DOHH2 (cell line): Measurements from ENCODE around the gene ENOPH1.

Source experiments
- H3F3A ChIP-seq: fragments of 200-600 bp; sonication (generic), shearing (Covaris generic); 2 replicates; pipeline ENCODE4 v1.6.0; 2016; ENCODE audit warnings: antibody characterized with exemption, mild to moderate bottlenecking; ENCODE audit not compliant: control insufficient read depth, insufficient read depth
- H3K27ac ChIP-seq: fragments of 200-600 bp; sonication (generic); 2 replicates; pipeline ENCODE4 v1.5.1; 2014; ENCODE audit warnings: low read depth, mild to moderate bottlenecking, low read length, moderate library complexity
- H3K27me3 ChIP-seq: fragments of 200-600 bp; sonication (generic); 2 replicates; pipeline ENCODE4 v1.6.1; 2014; ENCODE audit warnings: mild to moderate bottlenecking, low read length, mixed read lengths; ENCODE audit not compliant: control insufficient read depth
- H3K36me3 ChIP-seq: fragments of 200-600 bp; sonication (generic); 2 replicates; pipeline ENCODE4 v1.6.1; 2014; ENCODE audit warnings: mild to moderate bottlenecking, low read length, moderate library complexity, mixed read lengths; ENCODE audit not compliant: control insufficient read depth
- H3K4me1 ChIP-seq: fragments of 200-600 bp; sonication (generic); 2 replicates; pipeline ENCODE4 v1.6.1; 2014; ENCODE audit warnings: mild to moderate bottlenecking, low read length, mixed read lengths; ENCODE audit not compliant: control insufficient read depth
- H3K4me2 ChIP-seq: fragments of 200-600 bp; sonication (generic); 2 replicates; pipeline ENCODE4 v1.6.0; 2014; ENCODE audit warnings: mild to moderate bottlenecking, low read length, moderate library complexity
- H3K4me3 ChIP-seq: fragments of 200-600 bp; sonication (generic); 2 replicates; pipeline ENCODE4 v1.5.1; 2014; ENCODE audit warnings: mild to moderate bottlenecking, low read length, mixed read lengths
- H3K79me2 ChIP-seq: fragments of 200-600 bp; sonication (generic); 2 replicates; pipeline ENCODE4 v1.6.1; 2014; ENCODE audit warnings: mild to moderate bottlenecking, low read length, mixed read lengths; ENCODE audit not compliant: control insufficient read depth
- H3K9me2 ChIP-seq: fragments of 200-600 bp; sonication (generic); replicated peaks from 2 replicates; pipeline ENCODE4 v1.6.1; 2014; ENCODE audit warnings: mild to moderate bottlenecking, low read length, mixed read lengths; ENCODE audit not compliant: control insufficient read depth
- H3K9me3 ChIP-seq: fragments of 200-600 bp; sonication (generic); 2 replicates; pipeline ENCODE4 v1.6.1; 2014; ENCODE audit warnings: antibody characterized with exemption, low read length, mixed read lengths; ENCODE audit not compliant: control insufficient read depth, insufficient read depth
- H4K20me1 ChIP-seq: fragments of 200-600 bp; sonication (generic); 2 replicates; pipeline ENCODE4 v1.6.0; 2014; ENCODE audit warnings: low read depth, mild to moderate bottlenecking, antibody characterized with exemption, low read length, moderate library complexity; ENCODE audit not compliant: control insufficient read depth, insufficient read depth
- EZH2phosphoT487 ChIP-seq: fragments of 200-600 bp; sonication (generic); IDR thresholded peaks from 2 replicates; pipeline ENCODE4 v1.6.1; 2017; ENCODE audit warnings: borderline replicate concordance, mild to moderate bottlenecking, antibody characterized with exemption, low read length, moderate library complexity, mixed read lengths
- TF ChIP-seq, protein P1 (sequence below): fragments of 200-600 bp; sonication (generic); IDR thresholded peaks from one replicate; pipeline ENCODE4 v1.5.1; 2014; ENCODE audit warnings: antibody characterized with exemption, mild to moderate bottlenecking, low read depth, low read length; ENCODE audit not compliant: poor library complexity, severe bottlenecking

Gene ENOPH1

DNA sequence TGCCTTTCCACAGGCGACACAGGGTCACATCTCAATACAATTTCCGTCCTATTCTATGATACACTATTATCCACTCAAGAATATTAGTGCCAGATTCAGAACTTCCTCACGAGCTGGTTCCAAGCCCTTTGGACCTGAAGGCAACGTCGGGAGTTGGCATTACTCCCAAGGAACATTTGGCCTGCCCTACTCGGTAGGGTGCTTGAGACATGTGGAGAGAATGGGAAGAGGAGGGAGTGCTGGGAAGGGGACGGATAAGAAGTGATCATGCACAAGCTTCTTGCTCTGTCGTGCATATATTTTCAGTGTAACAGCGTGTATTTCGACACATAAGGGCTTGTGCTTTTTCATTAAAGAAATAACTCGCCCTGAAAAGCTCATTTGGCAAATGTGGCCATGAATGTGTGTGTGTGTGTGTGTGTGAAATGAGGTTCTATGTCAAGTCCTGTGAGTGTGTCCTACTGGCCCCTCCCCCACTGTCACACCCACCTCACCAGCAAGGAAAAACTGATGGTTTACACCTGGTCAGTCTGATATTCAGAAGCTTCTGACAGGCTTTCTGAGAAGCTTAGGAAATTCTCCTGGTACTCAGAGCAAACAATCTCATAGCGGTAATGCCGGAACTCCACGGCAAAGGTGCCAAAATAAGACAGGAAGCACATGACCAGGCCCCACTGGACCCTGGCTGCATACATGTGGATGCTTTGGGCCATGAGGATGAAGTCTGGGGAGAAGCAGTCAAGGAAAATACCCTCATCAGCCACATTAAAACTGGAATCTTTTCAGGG is 54.8 kb downstream of the ENOPH1 start:
- Histone ChIP-seq H4K20me1 (no peaks in the 10 kb centered on the region), H3K4me1 (no peaks in the 10 kb centered on the region), H3K36me3 (no peaks in the 10 kb centered on the region; the same call in 1 of the 2 replicates), H3K9me2 (no peaks in the 10 kb centered on the region), H3F3A (no peaks in the 10 kb centered on the region), H3K27ac (no peak overlapping the region), H3K4me2 (no peak overlapping the region), H3K27me3 (no peaks in the 10 kb centered on the region), H3K79me2 (no peaks in the 10 kb centered on the region), H3K9me3 (no peaks in the 10 kb centered on the region), H3K4me3 (no peak overlapping the region)
- TF ChIP-seq EZH2phosphoT487: no peak

DNA sequence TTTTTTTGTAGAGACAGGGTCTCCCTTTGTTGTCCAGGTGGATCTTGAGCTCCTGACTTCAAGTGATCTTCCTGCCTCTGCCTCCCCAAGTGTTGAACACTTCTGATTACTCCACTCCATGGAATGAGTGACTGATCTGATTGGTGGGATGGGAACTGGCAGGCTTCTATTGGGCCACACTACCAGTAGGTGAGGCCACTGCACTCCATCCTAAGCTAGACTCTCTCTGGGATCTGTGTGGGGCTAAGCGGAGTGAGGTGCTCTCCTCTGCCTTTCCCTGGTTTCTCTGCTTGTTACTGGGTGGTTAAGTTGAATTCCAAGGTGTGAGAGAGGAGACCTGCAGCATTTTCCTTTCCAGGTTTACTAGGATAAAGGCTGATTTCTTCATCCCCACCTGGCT is 58.7 kb downstream of the ENOPH1 start:
- H3K27me3 ChIP-seq: no peaks in the 10 kb centered on the region
- H3F3A ChIP-seq: no peaks in the 10 kb centered on the region
- H3K4me1 ChIP-seq: no peaks in the 10 kb centered on the region
- no peak overlapping the region for H3K4me3 ChIP-seq
- H4K20me1 ChIP-seq: no peaks in the 10 kb centered on the region
- no peak for TF ChIP-seq EZH2phosphoT487
- TF ChIP-seq, protein P1, sequence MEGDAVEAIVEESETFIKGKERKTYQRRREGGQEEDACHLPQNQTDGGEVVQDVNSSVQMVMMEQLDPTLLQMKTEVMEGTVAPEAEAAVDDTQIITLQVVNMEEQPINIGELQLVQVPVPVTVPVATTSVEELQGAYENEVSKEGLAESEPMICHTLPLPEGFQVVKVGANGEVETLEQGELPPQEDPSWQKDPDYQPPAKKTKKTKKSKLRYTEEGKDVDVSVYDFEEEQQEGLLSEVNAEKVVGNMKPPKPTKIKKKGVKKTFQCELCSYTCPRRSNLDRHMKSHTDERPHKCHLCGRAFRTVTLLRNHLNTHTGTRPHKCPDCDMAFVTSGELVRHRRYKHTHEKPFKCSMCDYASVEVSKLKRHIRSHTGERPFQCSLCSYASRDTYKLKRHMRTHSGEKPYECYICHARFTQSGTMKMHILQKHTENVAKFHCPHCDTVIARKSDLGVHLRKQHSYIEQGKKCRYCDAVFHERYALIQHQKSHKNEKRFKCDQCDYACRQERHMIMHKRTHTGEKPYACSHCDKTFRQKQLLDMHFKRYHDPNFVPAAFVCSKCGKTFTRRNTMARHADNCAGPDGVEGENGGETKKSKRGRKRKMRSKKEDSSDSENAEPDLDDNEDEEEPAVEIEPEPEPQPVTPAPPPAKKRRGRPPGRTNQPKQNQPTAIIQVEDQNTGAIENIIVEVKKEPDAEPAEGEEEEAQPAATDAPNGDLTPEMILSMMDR: no peak
- no peak overlapping the region for H3K4me2 ChIP-seq
- H3K36me3 ChIP-seq: no peaks in the 10 kb centered on the region
- H3K9me2 ChIP-seq: no peaks in the 10 kb centered on the region
- no peak overlapping the region for H3K27ac ChIP-seq
- H3K79me2 ChIP-seq: no peaks in the 10 kb centered on the region
- no peaks in the 10 kb centered on the region for H3K9me3 ChIP-seq

DNA sequence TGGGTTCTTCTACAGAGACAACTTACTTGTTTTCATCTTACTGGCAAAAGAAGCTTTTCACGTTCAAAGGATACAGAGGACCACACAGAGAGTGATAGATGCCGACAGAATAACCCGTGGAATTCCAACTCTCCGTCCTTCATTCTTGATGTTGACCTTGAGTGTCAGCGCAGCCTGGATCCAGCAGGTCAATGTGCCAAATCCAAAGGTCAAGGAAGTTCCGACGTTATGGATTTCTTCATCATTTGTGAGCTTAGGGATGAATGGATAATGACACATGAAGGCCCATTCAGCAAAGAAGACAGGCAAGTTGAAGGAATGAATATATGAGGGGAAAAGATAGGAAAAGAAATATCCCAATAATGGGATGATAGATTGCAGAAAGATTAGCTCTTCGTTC is 59.6 kb downstream of the ENOPH1 start:
- Histone ChIP-seq H3K36me3 (no peaks in the 10 kb centered on the region), H3K27me3 (no peaks in the 10 kb centered on the region), H4K20me1 (no peaks in the 10 kb centered on the region), H3K4me2 (no peak overlapping the region), H3K4me3 (no peak overlapping the region), H3K79me2 (no peaks in the 10 kb centered on the region), H3K9me2 (no peaks in the 10 kb centered on the region), H3K4me1 (no peaks in the 10 kb centered on the region), H3K27ac (no peak overlapping the region), H3F3A (no peaks in the 10 kb centered on the region), H3K9me3 (no peaks in the 10 kb centered on the region)
- TF ChIP-seq, protein P1: no peak
- TF ChIP-seq EZH2phosphoT487: no peak

DNA sequence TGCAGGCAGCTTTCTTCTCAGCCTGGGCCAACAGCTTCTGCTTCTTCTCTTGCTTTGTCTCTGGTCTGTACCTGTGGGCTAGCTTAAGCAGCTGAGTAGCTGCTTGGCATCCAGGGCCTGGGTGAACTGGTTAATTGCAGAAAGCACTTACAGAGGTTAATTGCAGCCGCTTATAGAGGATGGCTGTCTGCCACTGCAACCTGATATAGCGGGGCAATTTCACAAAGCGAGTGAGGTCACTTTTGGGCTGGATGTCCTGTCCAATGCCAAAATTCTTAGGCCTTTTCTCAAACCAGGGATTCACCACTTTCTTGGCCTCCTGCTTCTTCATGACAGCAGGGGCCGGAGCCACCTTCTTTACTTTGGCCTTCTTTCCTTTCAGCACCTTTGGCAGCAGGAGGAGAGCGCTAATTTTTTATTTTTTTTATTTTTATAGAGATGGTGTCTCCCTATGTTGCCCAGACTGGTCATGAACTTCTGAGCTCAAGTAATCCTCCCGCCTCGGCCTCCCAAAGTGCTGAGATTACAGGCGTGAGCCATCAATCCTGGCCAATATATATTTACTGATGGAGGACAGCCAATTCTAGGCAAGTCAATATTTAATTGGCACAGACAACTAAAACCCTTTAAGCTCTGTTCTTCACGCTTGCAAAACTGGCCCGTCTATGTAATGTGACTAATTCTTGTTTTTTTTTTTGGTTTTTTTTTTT is 61.0 kb downstream of the ENOPH1 start:
- Histone ChIP-seq H3K36me3 (no peaks in the 10 kb centered on the region), H3K4me2 (no peak overlapping the region), H3K9me3 (no peaks in the 10 kb centered on the region), H3K79me2 (no peaks in the 10 kb centered on the region), H3K4me1 (no peaks in the 10 kb centered on the region), H3F3A (no peaks in the 10 kb centered on the region), H3K4me3 (no peak overlapping the region), H3K27ac (no peak overlapping the region), H4K20me1 (no peaks in the 10 kb centered on the region), H3K9me2 (no peaks in the 10 kb centered on the region), H3K27me3 (no peaks in the 10 kb centered on the region)
- TF ChIP-seq, protein P1: no peak
- TF ChIP-seq EZH2phosphoT487: no peak
